SK-N-SH (cell line): ENCODE results near the gene CAPZA2. TPM values are rescaled to one million over a fixed set of nuclear protein-coding genes. Genes with fewer than 3 reads are reported as not detected.

Experiments
- CTCF ChIA-PET: fragments of 300-600, 350-600 bp; formaldehyde crosslinking; extraction: SDS; loops from one replicate; lab custom pipeline; 2021; lab: Yijun Ruan, JAX
- POLR2A ChIA-PET: fragments of 350-600 bp; sonication (Branson Sonifier 250); formaldehyde crosslinking; extraction: SDS; loops from one replicate; lab custom pipeline; 2020; ENCODE audit warnings: antibody characterized with exemption, inconsistent platforms; lab: Yijun Ruan, JAX
- DNase-seq: peaks from one replicate; pipeline ENCODE4 v3.0.0; 2012
- H2AFZ ChIP-seq: fragments of 200-600 bp; sonication (generic); 2 replicates; pipeline ENCODE4 v1.8.1; 2016; ENCODE audit warnings: antibody characterized with exemption, mild to moderate bottlenecking, low read depth
- H3F3A ChIP-seq: fragments of 200-600 bp; sonication (generic); replicated peaks from 2 replicates; pipeline ENCODE3; 2016; ENCODE audit warnings: antibody characterized with exemption, mild to moderate bottlenecking; ENCODE audit not compliant: insufficient read depth
- H3K27ac ChIP-seq, 2 experiments: fragments of 200-500 bp in 1 of 2; fragments of 200-600 bp in 1 of 2; sonication (Bioruptor generic) in 1 of 2; sonication (generic), shearing (Covaris generic) in 1 of 2; 2 replicates each; pipeline versions ENCODE4 v1.5.1 to v1.6.1; 2014 to 2016; ENCODE audit warnings: low read depth in 2 of 2, inconsistent platforms in 1 of 2, low read length in 1 of 2, mild to moderate bottlenecking in 1 of 2, mixed read lengths in 1 of 2
- H3K27me3 ChIP-seq: fragments of 200-600 bp; sonication (generic), shearing (Covaris generic); 2 replicates; pipeline ENCODE4 v1.6.1; 2016; ENCODE audit warnings: mixed run types; ENCODE audit not compliant: insufficient read depth
- H3K36me3 ChIP-seq, 2 experiments: fragments of 200-500 bp in 1 of 2; fragments of 200-600 bp in 1 of 2; sonication (Bioruptor generic) in 1 of 2; sonication (generic) in 1 of 2; replicated peaks in 1 of 2; 2 replicates each; pipeline versions ENCODE3 to v1.5.1; 2014 to 2016; ENCODE audit warnings: low read length in 1 of 2, mild to moderate bottlenecking in 1 of 2; ENCODE audit not compliant: insufficient read depth in 2 of 2, control insufficient read depth in 1 of 2
- H3K4me1 ChIP-seq, 2 experiments: fragments of 200-500 bp in 1 of 2; fragments of 200-600 bp in 1 of 2; sonication (Bioruptor generic) in 1 of 2; sonication (generic), shearing (Covaris generic) in 1 of 2; 2 replicates each; pipeline versions ENCODE4 v1.5.1 to v1.6.1; 2014 to 2016; ENCODE audit warnings: low read depth in 1 of 2, low read length in 1 of 2, mixed run types in 1 of 2; ENCODE audit not compliant: insufficient read depth in 2 of 2, control insufficient read depth in 1 of 2
- H3K4me2 ChIP-seq: fragments of 200-600 bp; sonication (generic), shearing (Covaris generic); 2 replicates; pipeline ENCODE4 v1.6.1; 2017; ENCODE audit warnings: mixed run types
- H3K4me3 ChIP-seq, 2 experiments: fragments of 200-500 bp in 1 of 2; fragments of 200-600 bp in 1 of 2; sonication (Bioruptor generic) in 1 of 2; sonication (generic), shearing (Covaris generic) in 1 of 2; 2 replicates each; pipeline versions ENCODE4 v1.5.1 to v1.8.1; 2014 to 2016; ENCODE audit warnings: low read depth in 2 of 2, inconsistent platforms in 1 of 2, low read length in 1 of 2, mild to moderate bottlenecking in 1 of 2, mixed read lengths in 1 of 2, moderate library complexity in 1 of 2
- H3K79me2 ChIP-seq: fragments of 200-600 bp; sonication (generic); 2 replicates; pipeline ENCODE4 v1.8.1; 2017; ENCODE audit warnings: mild to moderate bottlenecking; ENCODE audit not compliant: insufficient read depth
- H3K9ac ChIP-seq: fragments of 200-600 bp; sonication (generic); 2 replicates; pipeline ENCODE4 v1.6.1; 2017; ENCODE audit warnings: mixed run types
- H3K9me2 ChIP-seq: fragments of 200-600 bp; sonication (generic); 2 replicates; pipeline ENCODE4 v1.6.1; 2017; ENCODE audit warnings: mixed run types
- H3K9me3 ChIP-seq: fragments of 200-600 bp; sonication (generic); 2 replicates; pipeline ENCODE4 v1.6.1; 2017; ENCODE audit warnings: mixed run types, mild to moderate bottlenecking, moderate library complexity
- H4K20me1 ChIP-seq: fragments of 200-600 bp; sonication (generic); 2 replicates; pipeline ENCODE4 v1.6.1; 2017; ENCODE audit warnings: mild to moderate bottlenecking, mixed run types; ENCODE audit not compliant: insufficient read depth
- ELF1 ChIP-seq: IDR thresholded peaks from 2 replicates; pipeline ENCODE4 v1.4.0; 2012
- EP300 ChIP-seq, 2 experiments: IDR thresholded peaks; 2 replicates each; pipeline versions ENCODE4 v1.4.0 to v1.6.1; 2012; ENCODE audit warnings: borderline replicate concordance in 1 of 2, low read depth in 1 of 2, low read length in 1 of 2
- EZH2phosphoT487 ChIP-seq: fragments of 200-600 bp; sonication (generic); IDR thresholded peaks from 2 replicates; pipeline ENCODE4 v1.6.1; 2017; ENCODE audit warnings: low read depth, mixed run types, mild to moderate bottlenecking, antibody characterized with exemption, moderate library complexity, borderline replicate concordance
- FOSL2 ChIP-seq: IDR thresholded peaks from 2 replicates; pipeline ENCODE4 v1.4.0; 2012; ENCODE audit warnings: low read depth, mild to moderate bottlenecking, moderate library complexity, borderline replicate concordance
- FOXJ3 ChIP-seq: sonication (generic); formaldehyde crosslinking; IDR thresholded peaks from 2 replicates; pipeline ENCODE4 v1.5.1; 2020; ENCODE audit warnings: mild to moderate bottlenecking, missing genetic modification reagents
- GATA2 ChIP-seq: sonication (generic); formaldehyde crosslinking; IDR thresholded peaks from 2 replicates; pipeline ENCODE4 v1.5.0; 2020; ENCODE audit warnings: mild to moderate bottlenecking, missing genetic modification reagents
- MAX ChIP-seq: IDR thresholded peaks from 2 replicates; pipeline ENCODE4 v1.4.0; 2012; ENCODE audit warnings: low read depth
- NRF1 ChIP-seq: IDR thresholded peaks from 2 replicates; pipeline ENCODE4 v1.6.1; 2012; ENCODE audit warnings: low read depth, mild to moderate bottlenecking, low read length
- PBX3 ChIP-seq: IDR thresholded peaks from 2 replicates; pipeline ENCODE4; 2012
- POLR2AphosphoS5 ChIP-seq: IDR thresholded peaks from 2 replicates; pipeline ENCODE4 v1.6.1; 2012; ENCODE audit warnings: low read depth, low read length
- RCOR1 ChIP-seq: fragments of 150-350 bp; IDR thresholded peaks from 2 replicates; pipeline ENCODE4 v1.6.1; 2017; ENCODE audit warnings: antibody characterized with exemption, low read length
- RFX5 ChIP-seq: IDR thresholded peaks from 2 replicates; pipeline ENCODE4 v1.6.1; 2012; ENCODE audit warnings: mild to moderate bottlenecking, improper control_type of control experiment, low read length
- RXRA ChIP-seq: IDR thresholded peaks from 2 replicates; pipeline ENCODE4 v1.4.0; 2012; ENCODE audit warnings: low read depth, mild to moderate bottlenecking, borderline replicate concordance
- SMC3 ChIP-seq: IDR thresholded peaks from 2 replicates; pipeline ENCODE4 v1.6.1; 2012; ENCODE audit warnings: low read depth, low read length, improper control_type of control experiment
- TCF12 ChIP-seq: IDR thresholded peaks from 2 replicates; pipeline ENCODE4 v1.4.0; 2012
- TEAD4 ChIP-seq: IDR thresholded peaks from 2 replicates; pipeline ENCODE4 v1.4.0; 2012; ENCODE audit warnings: mild to moderate bottlenecking, borderline replicate concordance; ENCODE audit not compliant: insufficient read depth
- USF1 ChIP-seq: IDR thresholded peaks from 2 replicates; pipeline ENCODE4 v1.4.0; 2012; ENCODE audit warnings: low read depth, borderline replicate concordance
- USF2 ChIP-seq: fragments of 150-350 bp; IDR thresholded peaks from 2 replicates; pipeline ENCODE4 v1.6.1; 2017; ENCODE audit warnings: antibody characterized with exemption, low read length, low read depth, borderline replicate concordance
- YY1 ChIP-seq: IDR thresholded peaks from 2 replicates; pipeline ENCODE4 v1.4.0; 2012; ENCODE audit warnings: low read depth, mild to moderate bottlenecking
- ZBTB33 ChIP-seq: IDR thresholded peaks from 2 replicates; pipeline ENCODE4 v1.4.0; 2012; ENCODE audit warnings: low read depth, borderline replicate concordance
- WGBS: methylation state at CpG from one replicate; pipeline ENCODE4 v1.1.6; 2017; ENCODE audit warnings: low lambda C conversion rate; 5-methylcytosine and 5-hydroxymethylcytosine counted together
- polyA plus RNA-seq, 3 experiments: library from polyadenylated mRNA; depleted of rRNA; stranded (reverse); fragments of >200 nt; gene quantifications; 2 replicates each; pipeline ENCODE4 v1.2.3, GENCODE V29; 2012

CAPZA2 gene
- polyA plus RNA-seq, 1 of the 3 experiments (the other 2 are of a cell fraction), result 44.6 TPM

- Histone ChIP-seq H3K4me3 (no peak overlapping the region), H3K27ac (no peak overlapping the region), H3K9me2 (no peaks in the 10 kb centered on the region), H3K36me3 (peaks cover 73 to 84% of the 10 kb centered on the region in 2 experiments), H3K9ac (no peak overlapping the region), H3K4me2 (no peak overlapping the region), H4K20me1 (0 out of 2 replicates have a peak, but pooled peaks cover 8% of the 10 kb centered on the region), H3F3A (peaks cover 4% of the 10 kb centered on the region), H3K4me1 (no peaks in the 10 kb centered on the region), H3K79me2 (peaks cover 41% of the 10 kb centered on the region), H3K27me3 (no peaks in the 10 kb centered on the region), H3K9me3 (no peaks in the 10 kb centered on the region), H2AFZ (no peak overlapping the region)
- 54% methylated on average over 2 of the region's 2 CpGs for WGBS
- ChIA-PET CTCF (interaction anchor here (1.0 to 1.9 kb wide), 6 partner anchors 10 to 33 kb away, joined by 3 to 7 read pairs (median 4); no protein-coding TSS in a partner anchor), POLR2A (no interaction called here)
- TF ChIP-seq ELF1 (no peak), SMC3 (no peak), FOXJ3 (no peak), EZH2phosphoT487 (no peak), POLR2AphosphoS5 (no peak), MAX (no peak), USF2 (no peak), USF1 (no peak), ZBTB33 (no peak), FOSL2 (no peak), NRF1 (no peak), GATA2 (CRISPR knock-in tag) (no peak), EP300 (IDR thresholded peaks at IDR 0.05; ENCODE audit: borderline replicate concordance in 1 of 2, low read depth in 1 of 2, low read length in 1 of 2) (no peak), RXRA (no peak), RCOR1 (no peak), YY1 (no peak), RFX5 (no peak), TEAD4 (no peak), PBX3 (no peak), TCF12 (no peak)
- DNase-seq, result no peak
Observed at GRCh38 chr7:116895849-116896248, 33.5 kb downstream of the CAPZA2 start.
